Gastroesophageal sphincter (tissue), 4 donors: ENCODE results near the gene KL. TPM values are rescaled to one million over a fixed set of nuclear protein-coding genes. Genes with fewer than 3 reads are reported as not detected.

Source experiments
- ATAC-seq: fragments of 150-250 bp; one replicate; pipeline ENCODE4 v1.9.1; 2016; ENCODE audit warnings: mild to moderate bottlenecking, moderate library complexity
- H3K27ac ChIP-seq, 4 donors: fragments of 200-600 bp; sonication (generic) in 3 of 4; 1 replicate in 3 of 4; 2 replicates in 1 of 4; pipeline ENCODE4 v1.5.1; 2016 to 2019
- H3K27me3 ChIP-seq: fragments of 200-600 bp; sonication (generic); one replicate; pipeline ENCODE4 v1.5.1; 2019
- H3K36me3 ChIP-seq, 2 donors: fragments of 200-600 bp; sonication (generic); one replicate each; pipeline ENCODE4 v1.5.1; 2019; ENCODE audit warnings: control low read depth in 1 of 2
- H3K4me1 ChIP-seq, 3 donors: fragments of 200-600 bp; sonication (generic); 1 replicate in 2 of 3; 2 replicates in 1 of 3; pipeline ENCODE4 v1.5.1; 2016 to 2019; ENCODE audit warnings: control low read depth in 2 of 3
- H3K4me3 ChIP-seq, 2 donors: fragments of 200-600 bp; sonication (generic); one replicate each; pipeline ENCODE4 v1.5.1; 2019; ENCODE audit warnings: mild to moderate bottlenecking in 1 of 2, moderate library complexity in 1 of 2
- H3K9me3 ChIP-seq, 3 donors: fragments of 200-600 bp; sonication (generic); one replicate each; pipeline ENCODE4 v1.5.1; 2017 to 2019; ENCODE audit warnings: control low read depth in 2 of 3
- CTCF ChIP-seq, 4 experiments: fragments of 200-600 bp in 2 of 4; fragments of 450-650 bp in 2 of 4; sonication (generic) in 1 of 4; IDR thresholded peaks; one replicate each; pipeline ENCODE4 v1.5.1; 2017 to 2019; ENCODE audit warnings: antibody characterized with exemption in 4 of 4, mild to moderate bottlenecking in 2 of 4, moderate library complexity in 2 of 4
- EP300 ChIP-seq: sonication (generic); formaldehyde crosslinking; IDR thresholded peaks from one replicate; pipeline ENCODE4 v1.6.1; 2017; ENCODE audit warnings: antibody characterized with exemption, mild to moderate bottlenecking
- POLR2A ChIP-seq, 2 donors: fragments of 450-650 bp; IDR thresholded peaks; one replicate each; pipeline ENCODE4 v1.6.1; 2017; ENCODE audit warnings: antibody characterized with exemption in 2 of 2, mild to moderate bottlenecking in 2 of 2, moderate library complexity in 1 of 2
- POLR2AphosphoS5 ChIP-seq: sonication (generic); formaldehyde crosslinking; IDR thresholded peaks from one replicate; pipeline ENCODE4 v1.6.1; 2017; ENCODE audit warnings: antibody characterized with exemption
- WGBS, 2 donors: methylation state at CpG; one replicate each; pipeline ENCODE4 v1.1.5; 2018; ENCODE audit warnings: low coverage in 1 of 2; 5-methylcytosine and 5-hydroxymethylcytosine counted together
- total RNA-seq, 4 donors: library from RNA; depleted of rRNA; stranded (reverse); fragments of >200 nt; gene quantifications; one replicate each; pipeline ENCODE4 v1.1.0, GENCODE V29; 2016

KL gene
- total RNA-seq, 4 donors from 2014 or later = 1.7 to 6.6 (median 3.4) TPM

GRCh38 chr13:33089311-33089710 lies 73.1 kb downstream of the KL start:
- no peaks in the 10 kb centered on the region for H3K27me3 ChIP-seq
- no peak for TF ChIP-seq POLR2A (IDR thresholded peaks at IDR 0.05)
- no peak for TF ChIP-seq EP300
- TF ChIP-seq POLR2AphosphoS5 = no peak
- no peak for TF ChIP-seq CTCF (IDR thresholded peaks at IDR 0.05)
- no peaks in the 10 kb centered on the region for H3K36me3 ChIP-seq
- H3K27ac ChIP-seq = no peak overlapping the region
- H3K4me1 ChIP-seq = peaks cover 0 to 22% (median 0%) of the 10 kb centered on the region in 3 donors
- 86 to 97% methylated on average over 1 to 3 of the region's 3 CpGs for WGBS, 2 donors
- ATAC-seq = no peak
- H3K9me3 ChIP-seq = no peaks in the 10 kb centered on the region
- H3K4me3 ChIP-seq = no peak overlapping the region

- TF ChIP-seq POLR2AphosphoS5 (no peak), POLR2A (IDR thresholded peaks at IDR 0.05) (no peak), EP300 (no peak), CTCF (IDR thresholded peaks at IDR 0.05) (no peak)
- H3K27ac ChIP-seq = no peak overlapping the region
- H3K36me3 ChIP-seq = no peaks in the 10 kb centered on the region
- H3K9me3 ChIP-seq = no peaks in the 10 kb centered on the region
- peaks cover 0 to 22% (median 0%) of the 10 kb centered on the region in 3 donors for H3K4me1 ChIP-seq
- WGBS, 2 donors = 54 to 57% methylated on average over 4 of the region's 4 CpGs
- H3K27me3 ChIP-seq = no peaks in the 10 kb centered on the region
- ATAC-seq = no peak
- no peak overlapping the region for H3K4me3 ChIP-seq
Observed at GRCh38 chr13:33090755-33091414, 74.7 kb downstream of the KL start.

GRCh38 chr13:33091415-33091774 lies 75.2 kb downstream of the KL start:
- Histone ChIP-seq H3K9me3 (no peaks in the 10 kb centered on the region), H3K27me3 (no peaks in the 10 kb centered on the region), H3K4me1 (peaks cover 0 to 22% (median 0%) of the 10 kb centered on the region in 3 donors), H3K36me3 (no peaks in the 10 kb centered on the region), H3K27ac (no peak overlapping the region), H3K4me3 (no peak overlapping the region)
- TF ChIP-seq EP300 = no peak
- no peak for ATAC-seq
- 88 to 92% methylated on average over 3 to 4 of the region's 5 CpGs for WGBS, 2 donors

- Histone ChIP-seq H3K27ac (no peak overlapping the region), H3K9me3 (no peaks in the 10 kb centered on the region), H3K4me1 (peaks cover 0 to 22% (median 0%) of the 10 kb centered on the region in 3 donors), H3K27me3 (no peaks in the 10 kb centered on the region), H3K4me3 (no peak overlapping the region), H3K36me3 (no peaks in the 10 kb centered on the region)
- 75 to 81% methylated on average over 7 to 10 of the region's 11 CpGs for WGBS, 2 donors
- no peak for ATAC-seq
- TF ChIP-seq EP300 (no peak), CTCF (IDR thresholded peaks at IDR 0.05) (no peak), POLR2A (IDR thresholded peaks at IDR 0.05) (no peak), POLR2AphosphoS5 (no peak)
Observed at GRCh38 chr13:33092073-33092987, 76.1 kb downstream of the KL start.

- H3K27me3 ChIP-seq = no peaks in the 10 kb centered on the region
- ATAC-seq = no peak
Observed at GRCh38 chr13:33096886-33097605, 80.8 kb downstream of the KL start.

More at GRCh38 chr13:33096886-33097605, 80.8 kb downstream of the KL start:
- Histone ChIP-seq H3K4me1 (no peaks in the 10 kb centered on the region), H3K9me3 (peaks cover 0 to 11% (median 0%) of the 10 kb centered on the region in 3 donors), H3K27ac (no peak overlapping the region), H3K36me3 (no peaks in the 10 kb centered on the region), H3K4me3 (no peak overlapping the region)
- no peak for TF ChIP-seq EP300
- no peak for TF ChIP-seq POLR2A (IDR thresholded peaks at IDR 0.05)
- no peak for TF ChIP-seq POLR2AphosphoS5
- TF ChIP-seq CTCF (IDR thresholded peaks at IDR 0.05) = no peak
- 90 to 100% methylated on average over 2 of the region's 2 CpGs for WGBS, 2 donors
